ENCODE data around the gene HOXC5.
"Not testable (repeated sequence)": the region's sequence is repeated elsewhere in the genome, so short reads cannot be mapped to it uniquely, and the experiment has no call there.

Gene HOXC5

DNA sequence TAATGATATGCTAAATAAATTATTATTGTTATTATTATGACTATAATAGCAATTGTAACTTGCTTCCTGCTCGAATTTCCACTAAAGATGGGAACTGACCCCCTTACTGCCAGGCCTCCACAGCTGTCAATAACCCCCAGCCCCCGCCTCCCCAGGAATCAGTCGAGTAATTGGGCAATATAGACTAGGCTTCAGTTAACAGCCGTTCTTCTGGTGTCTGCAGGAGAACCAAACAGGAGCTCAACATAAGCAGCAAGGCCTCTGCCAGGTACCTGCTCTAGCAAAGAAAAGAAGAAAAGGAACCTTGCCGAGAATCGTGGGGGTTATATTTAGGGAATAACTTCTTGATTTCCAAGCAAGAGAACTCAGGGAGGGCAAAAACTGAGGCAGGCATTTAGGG is 42.6 kb downstream of the HOXC5 start:
- no peak for DNase-seq

- DNase-seq = no peak
Observed at GRCh38 chr12:54075974-54076373, 43.1 kb downstream of the HOXC5 start.

- not testable (repeated sequence) for DNase-seq
Observed at GRCh38 chr12:54077843-54078242, 45.0 kb downstream of the HOXC5 start.

GRCh38 chr12:54079115-54079514 is 46.3 kb downstream of the HOXC5 start:
- DNase-seq = not testable (repeated sequence)

DNA sequence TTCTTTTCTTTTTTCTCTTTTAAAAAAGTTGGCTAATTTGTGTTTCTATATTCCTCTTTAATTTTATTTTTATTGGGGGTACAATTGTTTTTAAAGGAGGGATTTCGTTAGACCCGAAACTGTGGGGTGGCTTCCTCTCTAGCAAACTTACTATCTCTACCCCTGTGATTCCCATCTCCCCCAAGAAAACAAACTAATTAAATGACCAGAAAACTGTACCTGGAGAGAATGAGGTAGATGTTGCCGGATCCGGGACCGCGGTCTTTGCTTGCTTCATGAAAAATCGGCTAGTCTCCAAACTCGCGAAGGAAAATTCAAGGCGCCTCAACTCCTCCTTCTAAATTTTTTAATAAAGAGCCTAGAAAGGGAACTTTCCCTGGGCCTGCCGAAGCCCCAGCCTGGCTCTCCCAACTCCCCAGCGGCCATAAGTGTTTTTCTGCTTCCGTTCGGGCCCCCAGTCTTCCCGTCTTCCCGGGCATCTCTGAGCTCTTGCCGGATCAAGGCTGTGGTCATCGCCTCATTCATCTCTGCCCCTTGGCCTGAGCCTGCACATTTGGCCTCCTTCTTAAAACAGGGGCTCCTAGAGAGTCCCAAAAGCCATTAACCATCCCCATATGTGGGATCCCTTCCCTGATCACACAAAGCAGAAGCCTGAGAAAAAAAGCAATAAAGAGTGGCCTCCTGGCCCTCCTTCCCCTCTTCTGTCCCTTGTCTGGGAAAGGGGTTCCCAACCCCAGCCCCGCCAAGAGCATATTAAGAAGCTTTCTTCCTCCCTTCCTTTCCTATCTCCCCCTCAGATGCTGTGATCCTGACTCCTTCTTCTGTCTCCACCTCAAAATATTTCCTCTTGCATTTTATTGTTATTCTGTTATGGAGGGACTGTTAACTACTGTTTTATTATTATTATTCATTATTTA is 47.4 kb downstream of the HOXC5 start:
- DNase-seq = not testable (repeated sequence)

GRCh38 chr12:54081053-54081514 is 48.2 kb downstream of the HOXC5 start:
- not testable (repeated sequence) for DNase-seq

GRCh38 chr12:54081581-54082396 is 48.9 kb downstream of the HOXC5 start:
- DNase-seq = peak; percentile 4

DNA sequence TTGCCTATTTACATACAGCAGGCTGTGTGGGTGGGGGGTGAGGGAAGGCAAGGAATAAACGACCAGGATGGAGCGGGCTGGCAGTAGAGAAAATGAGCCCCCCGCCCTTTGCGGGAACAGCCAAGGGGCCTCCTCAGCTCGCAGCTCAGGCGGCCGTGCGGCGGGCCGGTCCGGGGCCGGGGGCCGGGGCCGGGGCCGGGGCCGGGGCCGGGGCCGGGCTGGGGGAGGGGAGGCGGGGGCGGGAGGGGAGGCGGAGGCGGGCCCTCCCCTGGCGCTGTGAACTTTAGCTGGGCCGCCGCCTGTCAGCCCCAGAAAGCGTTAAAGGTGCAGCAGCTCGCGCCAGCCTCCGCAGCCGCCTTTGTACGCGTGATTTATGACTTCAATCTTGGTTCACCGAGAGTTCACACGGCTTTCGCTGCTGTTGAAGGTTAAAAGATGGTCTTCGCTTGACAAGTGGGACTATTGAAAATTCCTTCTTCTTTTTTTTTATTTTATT is 49.6 kb downstream of the HOXC5 start:
- no peak for DNase-seq
